ENCODE results near the gene CFC1B. TPM values are rescaled to one million over a fixed set of nuclear protein-coding genes. Genes with fewer than 3 reads are reported as not detected.
"Not testable (repeated sequence)": the region's sequence is repeated elsewhere in the genome, so short reads cannot be mapped to it uniquely, and the experiment has no call there.

CFC1B gene
- polyA plus RNA-seq (2011; rRNA removed): not detected in 2 replicates
- polyA minus RNA-seq (2011; rRNA and poly(A)+ RNA removed): not detected in 2 replicates

DNA sequence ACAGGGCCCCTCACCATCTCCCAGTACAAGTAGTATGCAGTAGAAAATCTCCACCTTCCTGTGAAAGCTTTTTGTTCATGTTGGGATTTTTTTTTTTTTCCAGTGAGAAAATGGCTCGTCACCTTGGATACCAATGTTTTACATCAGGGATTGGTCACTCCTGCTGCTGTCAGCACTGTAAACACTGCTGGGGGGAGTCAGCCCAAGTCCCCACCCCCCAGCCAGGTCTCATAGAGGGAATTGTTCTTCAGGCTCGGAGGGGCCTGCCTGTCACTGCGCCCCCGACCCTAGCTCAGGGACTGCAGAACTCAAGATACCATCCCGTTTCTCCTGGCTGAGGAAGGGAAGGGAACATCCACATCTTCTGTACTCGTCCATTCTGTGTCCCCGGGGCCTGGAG is at the start of gene CFC1B:
Gene CFC1B (plus strand): TSS at position 231 of the 400 bp plus-strand sequence. CDS start 263 bp downstream, outside the sequence.
- H3K4me3 ChIP-seq (ENCODE audit: low read depth, low read length); CTCF ChIA-PET; H3K27ac ChIP-seq (ENCODE audit: low read depth, low read length); POLR2A ChIA-PET; H3K27me3 ChIP-seq (ENCODE audit: control insufficient read depth, insufficient read depth, low read length); H3K9me3 ChIP-seq (ENCODE audit: control insufficient read depth, insufficient read depth, low read length); DNase-seq (ENCODE audit: low read depth, low spot score): not testable (repeated sequence)

GRCh38 chr2:130491073-130491472 is 29.9 kb upstream of the CFC1B start:
- CTCF ChIA-PET; H3K9me3 ChIP-seq (ENCODE audit: control insufficient read depth, insufficient read depth, low read length); H3K27me3 ChIP-seq (ENCODE audit: control insufficient read depth, insufficient read depth, low read length); POLR2A ChIA-PET; H3K4me3 ChIP-seq (ENCODE audit: low read depth, low read length); DNase-seq (ENCODE audit: low read depth, low spot score); H3K27ac ChIP-seq (ENCODE audit: low read depth, low read length): not testable (repeated sequence)

DNA sequence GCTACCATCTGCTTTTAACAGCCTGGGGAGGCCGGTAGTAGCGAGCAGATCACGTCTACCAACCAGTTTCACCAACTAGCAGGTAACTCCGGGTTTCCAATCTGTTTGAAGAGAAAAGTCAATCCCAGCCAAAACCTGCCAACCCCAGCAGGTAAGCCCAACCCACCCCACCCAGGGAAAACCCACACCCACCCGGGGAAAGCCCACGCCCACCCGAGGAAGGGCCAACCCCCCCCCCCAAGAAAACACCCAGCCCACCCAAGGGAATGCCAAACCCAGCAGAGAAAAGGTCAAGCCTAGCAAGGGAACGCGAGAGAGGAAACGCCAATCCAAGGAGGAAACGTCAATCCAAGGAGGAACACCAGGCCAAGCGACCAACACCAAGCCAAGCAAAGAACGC is 11.8 kb upstream of the CFC1B start, which contains the start of gene POTEI:
Gene POTEI (minus strand): TSS at position 101 of the 400 bp plus-strand sequence. CDS start 93 bp downstream, at position 8.
- POLR2A ChIA-PET; H3K27ac ChIP-seq (ENCODE audit: low read depth, low read length); H3K9me3 ChIP-seq (ENCODE audit: control insufficient read depth, insufficient read depth, low read length); H3K27me3 ChIP-seq (ENCODE audit: control insufficient read depth, insufficient read depth, low read length); DNase-seq (ENCODE audit: low read depth, low spot score); CTCF ChIA-PET; H3K4me3 ChIP-seq (ENCODE audit: low read depth, low read length): not testable (repeated sequence)

- CTCF ChIA-PET; H3K27me3 ChIP-seq (ENCODE audit: control insufficient read depth, insufficient read depth, low read length); H3K4me3 ChIP-seq (ENCODE audit: low read depth, low read length); DNase-seq (ENCODE audit: low read depth, low spot score); POLR2A ChIA-PET; H3K27ac ChIP-seq (ENCODE audit: low read depth, low read length); H3K9me3 ChIP-seq (ENCODE audit: control insufficient read depth, insufficient read depth, low read length): not testable (repeated sequence)
Observed at GRCh38 chr2:130510807-130511746, 9.9 kb upstream of the CFC1B start.

- CTCF ChIA-PET; H3K9me3 ChIP-seq (ENCODE audit: control insufficient read depth, insufficient read depth, low read length); H3K4me3 ChIP-seq (ENCODE audit: low read depth, low read length); H3K27me3 ChIP-seq (ENCODE audit: control insufficient read depth, insufficient read depth, low read length); H3K27ac ChIP-seq (ENCODE audit: low read depth, low read length); DNase-seq (ENCODE audit: low read depth, low spot score); POLR2A ChIA-PET: not testable (repeated sequence)
Observed at GRCh38 chr2:130511747-130512451, 9.1 kb upstream of the CFC1B start.

GRCh38 chr2:130518516-130519106 is 2.4 kb upstream of the CFC1B start:
- H3K27ac ChIP-seq (ENCODE audit: low read depth, low read length); POLR2A ChIA-PET; DNase-seq (ENCODE audit: low read depth, low spot score); H3K27me3 ChIP-seq (ENCODE audit: control insufficient read depth, insufficient read depth, low read length); CTCF ChIA-PET; H3K9me3 ChIP-seq (ENCODE audit: control insufficient read depth, insufficient read depth, low read length); H3K4me3 ChIP-seq (ENCODE audit: low read depth, low read length): not testable (repeated sequence)

DNA sequence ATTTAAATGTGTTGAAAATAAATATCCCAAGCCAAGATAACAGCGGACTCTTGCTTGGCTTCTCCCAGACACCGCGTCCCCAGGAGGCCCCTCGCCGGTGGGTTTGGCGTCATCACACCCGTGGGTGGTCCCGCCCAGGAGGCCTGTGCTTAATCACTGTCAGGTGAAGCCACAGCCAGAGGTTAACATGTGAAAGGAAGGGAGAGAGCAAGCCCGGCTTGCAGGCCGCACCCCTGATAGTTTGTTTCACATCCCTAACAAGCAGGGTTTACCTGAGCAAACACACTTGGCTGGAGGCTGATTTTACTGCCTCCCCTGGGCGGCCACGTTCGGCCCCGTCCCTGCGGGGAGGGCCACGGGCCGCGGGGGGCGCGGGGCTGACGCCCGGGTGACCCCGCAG is 1.4 kb downstream of the CFC1B start:
- POLR2A ChIA-PET; DNase-seq (ENCODE audit: low read depth, low spot score); H3K4me3 ChIP-seq (ENCODE audit: low read depth, low read length); CTCF ChIA-PET; H3K9me3 ChIP-seq (ENCODE audit: control insufficient read depth, insufficient read depth, low read length); H3K27ac ChIP-seq (ENCODE audit: low read depth, low read length); H3K27me3 ChIP-seq (ENCODE audit: control insufficient read depth, insufficient read depth, low read length): not testable (repeated sequence)

DNA sequence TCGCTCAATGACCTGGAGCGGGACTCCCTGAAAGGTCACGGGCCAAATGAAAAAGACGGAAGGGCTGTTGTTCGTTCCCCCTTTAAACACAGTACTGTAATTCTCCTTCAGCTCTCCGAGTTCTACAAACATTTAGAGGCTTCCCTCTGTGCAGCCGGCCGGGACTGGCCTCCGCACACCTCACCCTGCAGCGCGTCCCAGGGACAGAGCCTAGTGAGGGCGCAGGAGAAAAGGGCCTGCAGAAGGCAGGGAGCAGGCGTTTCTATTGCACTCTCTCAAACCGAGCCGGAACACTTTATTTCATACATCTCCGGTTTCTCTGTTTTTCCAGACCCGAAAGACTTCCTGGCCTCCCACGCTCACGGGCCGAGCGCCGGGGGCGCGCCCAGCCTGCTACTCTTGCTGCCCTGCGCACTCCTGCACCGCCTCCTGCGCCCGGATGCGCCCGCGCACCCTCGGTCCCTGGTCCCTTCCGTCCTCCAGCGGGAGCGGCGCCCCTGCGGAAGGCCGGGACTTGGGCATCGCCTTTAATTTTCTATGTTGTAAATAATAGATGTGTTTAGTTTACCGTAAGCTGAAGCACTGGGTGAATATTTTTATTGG is 6.4 kb downstream of the CFC1B start:
- CTCF ChIA-PET; H3K27ac ChIP-seq (ENCODE audit: low read depth, low read length); POLR2A ChIA-PET: not testable (repeated sequence)

GRCh38 chr2:130529545-130529944 is 8.5 kb downstream of the CFC1B start:
- DNase-seq (ENCODE audit: low read depth, low spot score); POLR2A ChIA-PET; H3K27me3 ChIP-seq (ENCODE audit: control insufficient read depth, insufficient read depth, low read length); CTCF ChIA-PET; H3K27ac ChIP-seq (ENCODE audit: low read depth, low read length); H3K4me3 ChIP-seq (ENCODE audit: low read depth, low read length); H3K9me3 ChIP-seq (ENCODE audit: control insufficient read depth, insufficient read depth, low read length): not testable (repeated sequence)

More for the DNA sequence above, 6.4 kb downstream of the CFC1B start:
- H3K9me3 ChIP-seq (ENCODE audit: control insufficient read depth, insufficient read depth, low read length); H3K4me3 ChIP-seq (ENCODE audit: low read depth, low read length); H3K27me3 ChIP-seq (ENCODE audit: control insufficient read depth, insufficient read depth, low read length); DNase-seq (ENCODE audit: low read depth, low spot score): not testable (repeated sequence)

- H3K27ac ChIP-seq (ENCODE audit: low read depth, low read length); CTCF ChIA-PET; H3K4me3 ChIP-seq (ENCODE audit: low read depth, low read length); DNase-seq (ENCODE audit: low read depth, low spot score); H3K27me3 ChIP-seq (ENCODE audit: control insufficient read depth, insufficient read depth, low read length); POLR2A ChIA-PET; H3K9me3 ChIP-seq (ENCODE audit: control insufficient read depth, insufficient read depth, low read length): not testable (repeated sequence)
Observed at GRCh38 chr2:130530212-130530611, 9.2 kb downstream of the CFC1B start.

DNA sequence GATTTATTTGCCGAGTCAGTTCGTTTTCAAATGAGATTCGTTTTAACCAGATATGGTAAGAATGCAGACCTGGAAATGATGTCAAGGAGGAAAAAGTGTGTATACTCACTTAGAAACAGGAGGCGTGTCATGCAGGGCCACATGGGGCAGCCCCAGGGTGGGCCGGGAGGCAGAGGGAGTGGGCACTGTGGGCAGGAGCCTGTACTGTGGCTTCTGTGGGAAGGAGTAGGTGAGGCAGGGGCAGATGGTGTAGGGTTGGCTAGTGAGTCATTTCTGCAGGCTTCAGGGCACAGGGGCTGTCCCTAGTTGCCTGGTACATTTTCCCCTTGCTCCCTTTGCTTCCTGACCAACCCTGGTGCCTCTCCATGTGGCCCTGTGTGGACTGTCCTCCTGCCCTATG is 10.2 kb downstream of the CFC1B start:
- CTCF ChIA-PET; H3K9me3 ChIP-seq (ENCODE audit: control insufficient read depth, insufficient read depth, low read length); H3K27ac ChIP-seq (ENCODE audit: low read depth, low read length); POLR2A ChIA-PET; H3K27me3 ChIP-seq (ENCODE audit: control insufficient read depth, insufficient read depth, low read length); H3K4me3 ChIP-seq (ENCODE audit: low read depth, low read length); DNase-seq (ENCODE audit: low read depth, low spot score): not testable (repeated sequence)

All from AG04450 (cell line).